ENCODE data around the gene PCDH9.

- no peak for TF ChIP-seq CTCF (IDR thresholded peaks at IDR 0.05; ENCODE audit: insufficient read depth, low read length)
- TF ChIP-seq REST (IDR thresholded peaks at IDR 0.05; ENCODE audit: insufficient replicate concordance, low read depth), result no peak
- TF ChIP-seq POLR2AphosphoS5 (IDR thresholded peaks at IDR 0.05; ENCODE audit: low read depth), result no peak; the same call in 1 of the 2 replicates
These were observed 510 bp upstream of the PCDH9 start for GRCh38 chr13:67230404-67231288.
